ENCODE results near the gene GPR137. TPM values are rescaled to one million over a fixed set of nuclear protein-coding genes. Genes with fewer than 3 reads are reported as not detected.

Gene GPR137
- total RNA-seq, 2 donors from 2014 or later = 57.7 to 58.4 TPM

GRCh38 chr11:64295760-64296159 lies 10.1 kb downstream of the GPR137 start:
- WGBS, 2 experiments (ENCODE audit: insufficient coverage in 1 of 2, insufficient read length in 1 of 2) = 90% methylated on average over 2 of the region's 4 CpGs; no CpG with 5 or more reads in 1 of the 2 experiments
- H3K4me3 Mint-ChIP-seq = no peak overlapping the region
- no peak overlapping the region for H3K27ac Mint-ChIP-seq
- H3K4me1 Mint-ChIP-seq = peaks cover 2% of the 10 kb centered on the region
- no peaks in the 10 kb centered on the region for H3K36me3 Mint-ChIP-seq (ENCODE audit: low read depth)
- no peak for DNase-seq
- Histone ChIP-seq H3K9ac (ENCODE audit: extremely low read depth, low read length, poor library complexity, severe bottlenecking) (no peak overlapping the region), H3K4me3 (ENCODE audit: low read length) (no peak overlapping the region), H3K27me3 (ENCODE audit: control insufficient read depth, insufficient read depth, low read length, poor library complexity, severe bottlenecking) (peaks cover 100% of the 10 kb centered on the region), H3K9me3 (ENCODE audit: control insufficient read depth, low read length) (no peaks in the 10 kb centered on the region), H3K27ac (ENCODE audit: low read depth, low read length) (no peak overlapping the region), H3K4me1 (ENCODE audit: control insufficient read depth, insufficient read depth, low read length) (no peaks in the 10 kb centered on the region), H3K36me3 (ENCODE audit: control insufficient read depth, insufficient read depth, low read length) (no peaks in the 10 kb centered on the region)
- no peak for TF ChIP-seq CTCF (conservative IDR thresholded peaks at IDR 0.05)
- no peaks in the 10 kb centered on the region for H3K9me3 Mint-ChIP-seq
- peaks cover 92% of the 10 kb centered on the region for H3K27me3 Mint-ChIP-seq (ENCODE audit: insufficient read depth)

GRCh38 chr11:64296236-64296635 lies 10.6 kb downstream of the GPR137 start:
- no peak overlapping the region for H3K27ac Mint-ChIP-seq
- no peaks in the 10 kb centered on the region for H3K9me3 Mint-ChIP-seq
- H3K27me3 Mint-ChIP-seq (ENCODE audit: insufficient read depth) = peaks cover 92% of the 10 kb centered on the region
- H3K4me1 Mint-ChIP-seq = no peaks in the 10 kb centered on the region
- H3K4me1 ChIP-seq (ENCODE audit: control insufficient read depth, insufficient read depth, low read length) = no peaks in the 10 kb centered on the region
- no peaks in the 10 kb centered on the region for H3K36me3 ChIP-seq (ENCODE audit: control insufficient read depth, insufficient read depth, low read length)
- no peak overlapping the region for H3K4me3 Mint-ChIP-seq
- H3K36me3 Mint-ChIP-seq (ENCODE audit: low read depth) = no peaks in the 10 kb centered on the region
- no peaks in the 10 kb centered on the region for H3K9me3 ChIP-seq (ENCODE audit: control insufficient read depth, low read length)
- H3K27me3 ChIP-seq (ENCODE audit: control insufficient read depth, insufficient read depth, low read length, poor library complexity, severe bottlenecking) = peaks cover 100% of the 10 kb centered on the region
- H3K27ac ChIP-seq (ENCODE audit: low read depth, low read length) = no peak overlapping the region
- no peak overlapping the region for H3K9ac ChIP-seq (ENCODE audit: extremely low read depth, low read length, poor library complexity, severe bottlenecking)
- 50 to 67% methylated on average over 1 of the region's 1 CpG for WGBS, 2 experiments (ENCODE audit: insufficient coverage in 1 of 2, insufficient read length in 1 of 2)
- H3K4me3 ChIP-seq (ENCODE audit: low read length) = no peak overlapping the region
- TF ChIP-seq CTCF (conservative IDR thresholded peaks at IDR 0.05) = no peak
- no peak for DNase-seq

- Histone ChIP-seq H3K36me3 (ENCODE audit: control insufficient read depth, insufficient read depth, low read length) (no peaks in the 10 kb centered on the region), H3K4me1 (ENCODE audit: control insufficient read depth, insufficient read depth, low read length) (no peaks in the 10 kb centered on the region), H3K4me3 (ENCODE audit: low read length) (no peak overlapping the region), H3K27ac (ENCODE audit: low read depth, low read length) (no peak overlapping the region), H3K27me3 (ENCODE audit: control insufficient read depth, insufficient read depth, low read length, poor library complexity, severe bottlenecking) (peaks cover 100% of the 10 kb centered on the region), H3K9ac (ENCODE audit: extremely low read depth, low read length, poor library complexity, severe bottlenecking) (no peak overlapping the region), H3K9me3 (ENCODE audit: control insufficient read depth, low read length) (no peaks in the 10 kb centered on the region)
- no peak for DNase-seq
- no peaks in the 10 kb centered on the region for H3K9me3 Mint-ChIP-seq
- no peaks in the 10 kb centered on the region for H3K4me1 Mint-ChIP-seq
- no peak overlapping the region for H3K4me3 Mint-ChIP-seq
- 44 to 55% methylated on average over 25 to 34 of the region's 34 CpGs for WGBS, 2 experiments (ENCODE audit: insufficient coverage in 1 of 2, insufficient read length in 1 of 2)
- no peaks in the 10 kb centered on the region for H3K36me3 Mint-ChIP-seq (ENCODE audit: low read depth)
- H3K27ac Mint-ChIP-seq = no peak overlapping the region
- no peak for TF ChIP-seq CTCF (conservative IDR thresholded peaks at IDR 0.05)
- peaks cover 98% of the 10 kb centered on the region for H3K27me3 Mint-ChIP-seq (ENCODE audit: insufficient read depth)
Observed at GRCh38 chr11:64296830-64297698, 11.4 kb downstream of the GPR137 start.

All from endodermal cell (in vitro differentiated cells).